Measurements from ENCODE around the gene FOXF2. TPM values are rescaled to one million over a fixed set of nuclear protein-coding genes. Genes with fewer than 3 reads are reported as not detected.

Gene FOXF2
- total RNA-seq, 2 donors from 2014 or later = 0.55 TPM; not detected in 1

DNA sequence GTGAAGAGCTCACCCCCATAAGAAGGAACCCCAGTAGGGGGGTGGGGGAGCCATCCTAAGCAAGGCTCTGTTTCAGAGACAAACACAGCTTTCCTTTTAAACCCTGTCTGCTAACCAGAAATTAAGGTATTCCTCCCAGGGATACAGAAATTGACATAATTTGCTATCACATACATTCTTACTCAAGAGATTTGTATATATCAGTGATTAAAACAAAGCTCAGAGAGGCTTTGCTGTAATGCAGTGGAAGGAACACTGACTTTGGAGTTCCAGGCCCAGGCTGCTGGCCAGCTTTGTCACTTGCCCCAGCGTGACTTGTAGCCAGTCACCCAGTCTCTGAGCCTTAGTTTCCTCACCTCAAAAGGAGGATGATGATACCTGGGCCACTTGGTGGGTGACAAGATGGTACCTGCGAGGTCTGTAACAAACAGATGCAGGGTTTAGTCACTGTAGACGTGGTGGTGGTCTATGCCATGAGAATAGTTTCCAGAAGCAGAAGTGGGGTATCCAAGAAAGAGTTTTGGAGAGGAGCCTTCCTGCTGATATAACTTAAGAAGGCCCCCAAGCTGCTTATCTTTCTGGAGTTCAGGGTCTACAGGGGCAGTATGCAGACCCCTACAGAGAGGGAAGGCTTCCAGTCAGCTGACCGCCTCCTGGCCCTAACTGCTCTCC is 3.2 kb upstream of the FOXF2 start:
- H3K27ac ChIP-seq = no peak overlapping the region

DNA sequence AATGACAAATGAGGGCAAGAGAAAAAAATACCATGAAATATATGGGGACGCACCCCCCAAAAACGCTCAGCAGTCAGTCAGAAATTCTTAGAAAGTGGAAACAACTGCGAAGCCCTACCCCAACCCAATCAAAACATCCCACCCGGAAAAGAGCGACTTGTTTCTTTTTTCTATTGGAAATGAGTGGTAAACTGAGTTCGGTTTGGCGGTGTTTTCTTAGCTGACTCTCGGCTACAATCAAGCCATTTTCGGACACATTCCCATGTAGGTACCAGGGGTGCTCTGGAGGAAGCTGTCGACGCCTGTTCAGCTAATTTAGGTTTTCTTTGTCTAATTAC is 1.9 kb upstream of the FOXF2 start:
- Histone ChIP-seq H3K9me3 (no peaks in the 10 kb centered on the region), H3K36me3 (no peaks in the 10 kb centered on the region), H3K27ac (no peak overlapping the region), H3K27me3 (peaks cover 34 to 62% of the 10 kb centered on the region in 2 donors), H3K4me1 (peaks cover 0 to 45% of the 10 kb centered on the region in 2 donors), H3K4me3 (no peak overlapping the region)
- no peak for DNase-seq (ENCODE audit: low spot score)
- TF ChIP-seq, protein P1, sequence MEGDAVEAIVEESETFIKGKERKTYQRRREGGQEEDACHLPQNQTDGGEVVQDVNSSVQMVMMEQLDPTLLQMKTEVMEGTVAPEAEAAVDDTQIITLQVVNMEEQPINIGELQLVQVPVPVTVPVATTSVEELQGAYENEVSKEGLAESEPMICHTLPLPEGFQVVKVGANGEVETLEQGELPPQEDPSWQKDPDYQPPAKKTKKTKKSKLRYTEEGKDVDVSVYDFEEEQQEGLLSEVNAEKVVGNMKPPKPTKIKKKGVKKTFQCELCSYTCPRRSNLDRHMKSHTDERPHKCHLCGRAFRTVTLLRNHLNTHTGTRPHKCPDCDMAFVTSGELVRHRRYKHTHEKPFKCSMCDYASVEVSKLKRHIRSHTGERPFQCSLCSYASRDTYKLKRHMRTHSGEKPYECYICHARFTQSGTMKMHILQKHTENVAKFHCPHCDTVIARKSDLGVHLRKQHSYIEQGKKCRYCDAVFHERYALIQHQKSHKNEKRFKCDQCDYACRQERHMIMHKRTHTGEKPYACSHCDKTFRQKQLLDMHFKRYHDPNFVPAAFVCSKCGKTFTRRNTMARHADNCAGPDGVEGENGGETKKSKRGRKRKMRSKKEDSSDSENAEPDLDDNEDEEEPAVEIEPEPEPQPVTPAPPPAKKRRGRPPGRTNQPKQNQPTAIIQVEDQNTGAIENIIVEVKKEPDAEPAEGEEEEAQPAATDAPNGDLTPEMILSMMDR (IDR thresholded peaks at IDR 0.05) = no peak

More for the DNA sequence above, 3.2 kb upstream of the FOXF2 start:
- Histone ChIP-seq H3K36me3 (no peaks in the 10 kb centered on the region), H3K4me3 (no peak overlapping the region), H3K27me3 (peaks cover 30 to 72% of the 10 kb centered on the region in 2 donors), H3K4me1 (peaks cover 0 to 58% of the 10 kb centered on the region in 2 donors), H3K9me3 (no peaks in the 10 kb centered on the region)
- TF ChIP-seq, protein P1 (IDR thresholded peaks at IDR 0.05) = no peak
- no peak for DNase-seq (ENCODE audit: low spot score)

DNA sequence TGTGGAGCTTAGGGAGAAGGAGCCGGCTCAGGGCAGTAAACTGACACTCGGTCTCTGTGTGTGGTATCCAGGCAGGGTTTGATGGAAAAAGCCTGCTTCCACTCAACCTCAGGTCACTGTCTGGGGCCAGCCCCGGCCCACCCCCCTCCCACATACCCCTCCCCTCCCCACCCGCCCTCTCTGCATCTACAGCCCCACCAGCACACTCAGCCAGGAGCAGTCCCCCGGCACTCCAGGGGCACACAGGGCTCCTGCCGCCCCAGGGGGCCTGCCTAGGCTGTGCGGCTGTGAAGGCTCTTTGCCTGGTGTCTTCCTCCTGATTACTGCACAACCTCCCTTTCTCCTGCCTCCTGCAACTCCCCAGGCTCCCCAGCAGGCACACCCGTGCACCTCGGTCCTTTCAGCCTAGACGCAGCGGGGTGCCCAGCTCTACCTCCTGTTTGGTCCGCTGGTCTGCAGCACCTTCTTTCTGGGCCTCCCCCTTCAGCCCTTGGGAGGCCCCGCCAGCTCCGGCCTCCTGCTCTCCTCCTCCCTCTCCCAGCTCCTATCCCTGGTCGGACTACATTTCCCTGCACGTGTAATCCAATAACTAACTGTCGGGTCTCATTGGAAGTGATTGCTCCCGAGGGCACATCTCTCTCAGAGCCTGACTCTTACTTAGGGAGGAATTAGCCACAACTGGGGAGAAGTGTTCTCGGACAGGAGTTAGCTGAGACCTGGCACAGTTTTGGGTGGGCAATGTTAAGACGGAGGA is 1.3 kb upstream of the FOXF2 start:
- H3K4me3 ChIP-seq = no peak overlapping the region
- H3K9me3 ChIP-seq = no peaks in the 10 kb centered on the region
- H3K27me3 ChIP-seq = peaks cover 34 to 62% of the 10 kb centered on the region in 2 donors
- H3K4me1 ChIP-seq = peaks cover 0 to 45% of the 10 kb centered on the region in 2 donors
- no peak overlapping the region for H3K27ac ChIP-seq
- no peaks in the 10 kb centered on the region for H3K36me3 ChIP-seq
- no peak for DNase-seq (ENCODE audit: low spot score)
- TF ChIP-seq, protein P1 (IDR thresholded peaks at IDR 0.05) = no peak

DNA sequence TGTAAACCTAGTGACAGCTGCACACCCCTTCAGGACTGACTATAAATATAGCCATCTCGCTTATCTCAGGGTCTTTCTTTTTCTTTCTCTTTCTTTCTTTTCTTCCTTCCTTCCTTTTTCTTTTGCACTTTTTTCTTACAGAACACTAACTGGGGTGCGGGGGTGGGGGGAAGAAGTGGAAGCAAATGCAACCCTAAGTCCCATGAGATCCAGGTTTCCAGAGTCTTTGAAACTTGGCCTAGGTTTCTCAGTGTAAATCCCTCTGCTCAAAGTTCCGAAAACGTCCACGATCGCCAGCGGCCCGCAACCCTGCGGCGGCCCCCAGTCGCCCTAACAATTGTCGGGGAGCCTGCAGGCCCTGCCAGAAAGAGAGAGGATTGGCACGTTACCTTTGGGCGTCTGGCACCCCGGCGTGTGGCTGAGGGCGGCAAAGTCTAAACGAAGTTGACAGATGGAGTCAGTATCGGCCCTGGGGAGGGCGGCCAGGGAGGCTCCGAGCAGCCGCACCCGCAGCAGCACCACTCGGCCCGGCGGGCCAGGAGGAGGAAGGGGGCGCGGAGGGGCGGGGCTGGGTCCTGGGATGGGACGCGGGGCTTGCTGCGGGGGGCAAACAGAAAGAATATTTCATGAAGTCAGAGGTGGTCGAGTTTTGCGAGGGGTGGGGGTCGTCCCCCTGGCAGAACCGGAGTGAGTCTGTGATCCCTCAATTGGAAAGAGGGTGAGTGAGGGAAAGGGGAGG is 577 bp upstream of the FOXF2 start:
- Histone ChIP-seq H3K27me3 (peaks cover 36 to 62% of the 10 kb centered on the region in 2 donors), H3K4me3 (peak overlapping the region in 1 of 2 donors; percentile 44), H3K27ac (no peak overlapping the region), H3K4me1 (peaks cover 0 to 45% of the 10 kb centered on the region in 2 donors), H3K36me3 (no peaks in the 10 kb centered on the region), H3K9me3 (no peaks in the 10 kb centered on the region)
- TF ChIP-seq, protein P1 (IDR thresholded peaks at IDR 0.05) = no peak
- DNase-seq (ENCODE audit: low spot score) = no peak

DNA sequence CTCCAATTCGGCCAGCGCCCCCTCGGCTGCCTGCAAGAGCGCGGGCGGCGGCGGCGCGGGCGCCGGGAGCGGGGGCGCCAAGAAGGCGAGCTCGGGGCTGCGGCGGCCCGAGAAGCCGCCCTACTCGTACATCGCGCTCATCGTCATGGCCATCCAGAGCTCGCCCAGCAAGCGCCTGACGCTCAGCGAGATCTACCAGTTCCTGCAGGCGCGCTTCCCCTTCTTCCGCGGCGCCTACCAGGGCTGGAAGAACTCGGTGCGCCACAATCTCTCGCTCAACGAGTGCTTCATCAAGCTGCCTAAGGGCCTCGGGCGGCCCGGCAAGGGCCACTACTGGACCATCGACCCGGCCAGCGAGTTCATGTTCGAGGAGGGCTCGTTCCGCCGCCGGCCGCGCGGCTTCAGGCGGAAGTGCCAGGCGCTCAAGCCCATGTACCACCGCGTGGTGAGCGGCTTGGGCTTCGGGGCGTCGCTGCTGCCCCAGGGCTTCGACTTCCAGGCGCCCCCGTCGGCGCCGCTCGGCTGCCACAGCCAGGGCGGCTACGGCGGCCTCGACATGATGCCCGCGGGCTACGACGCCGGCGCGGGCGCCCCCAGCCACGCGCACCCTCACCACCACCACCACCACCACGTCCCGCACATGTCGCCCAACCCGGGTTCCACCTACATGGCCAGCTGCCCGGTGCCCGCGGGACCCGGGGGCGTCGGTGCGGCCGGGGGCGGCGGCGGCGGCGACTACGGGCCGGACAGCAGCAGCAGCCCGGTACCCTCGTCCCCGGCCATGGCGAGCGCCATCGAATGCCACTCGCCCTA is 963 bp downstream of the FOXF2 start:
- no peak overlapping the region for H3K27ac ChIP-seq

More for the DNA sequence above, 963 bp downstream of the FOXF2 start:
- TF ChIP-seq, protein P1 (IDR thresholded peaks at IDR 0.05) = no peak
- Histone ChIP-seq H3K27me3 (peaks cover 39 to 58% of the 10 kb centered on the region in 2 donors), H3K4me3 (peak overlapping the region in 1 of 2 donors; percentile 44), H3K36me3 (no peaks in the 10 kb centered on the region), H3K9me3 (no peaks in the 10 kb centered on the region), H3K4me1 (peaks cover 0 to 44% of the 10 kb centered on the region in 2 donors)
- no peak for DNase-seq (ENCODE audit: low spot score)
